HEK293 (cell line): ENCODE data around the gene MAP2.

Source experiments
- CTCF ChIA-PET: fragments of 350-600 bp; formaldehyde crosslinking; extraction: SDS; loops from one replicate; lab custom pipeline; 2021; ENCODE audit warnings: antibody characterized with exemption; lab: Yijun Ruan, JAX
- POLR2A ChIA-PET: fragments of 300-600 bp; formaldehyde crosslinking; extraction: SDS; loops from one replicate; lab custom pipeline; 2020; ENCODE audit warnings: antibody characterized with exemption, inconsistent platforms; lab: Yijun Ruan, JAX
- H3K27ac ChIP-seq: fragments of 200-500 bp; sonication (Bioruptor generic); 2 replicates; pipeline ENCODE4 v1.5.1; 2014; ENCODE audit warnings: low read depth, low read length, control low read depth, inconsistent platforms; ENCODE audit errors: extremely low read depth
- H3K36me3 ChIP-seq, 2 experiments: fragments of 200-500 bp in 1 of 2; sonication (Bioruptor generic) in 1 of 2; 1 replicate in 1 of 2; 2 replicates in 1 of 2; pipeline ENCODE4 v1.5.1; 2014 to 2017; ENCODE audit warnings: inconsistent platforms in 2 of 2, low read length in 2 of 2; ENCODE audit not compliant: control insufficient read depth in 2 of 2, insufficient read depth in 1 of 2
- H3K4me1 ChIP-seq: fragments of 200-500 bp; sonication (Bioruptor generic); 2 replicates; pipeline ENCODE4 v1.5.1; 2014; ENCODE audit warnings: mild to moderate bottlenecking, low read length, inconsistent platforms; ENCODE audit not compliant: control insufficient read depth, insufficient read depth
- H3K4me3 ChIP-seq: 2 replicates; pipeline ENCODE4 v1.5.1; 2011; ENCODE audit warnings: low read depth, mild to moderate bottlenecking, control low read depth, low read length, moderate library complexity
- H3K9me3 ChIP-seq: fragments of 200-500 bp; sonication (Bioruptor generic); 2 replicates; pipeline ENCODE4 v1.5.1; 2014; ENCODE audit warnings: low read depth, low read length, inconsistent platforms; ENCODE audit not compliant: control insufficient read depth, insufficient read depth
- IKZF3 ChIP-seq: fragments of 450-650 bp; IDR thresholded peaks from 2 replicates; pipeline ENCODE4 v1.5.0; 2018; ENCODE audit warnings: missing biosample characterization, mild to moderate bottlenecking, missing genetic modification characterization, moderate library complexity
- PRDM4 ChIP-seq: fragments of 450-650 bp; formaldehyde crosslinking; IDR thresholded peaks from 2 replicates; pipeline ENCODE4 v1.5.1; 2017; ENCODE audit warnings: missing biosample characterization, missing genetic modification characterization
- SCRT1 ChIP-seq: fragments of 450-650 bp; formaldehyde crosslinking; IDR thresholded peaks from 2 replicates; pipeline ENCODE4 v1.5.1; 2016; ENCODE audit warnings: missing biosample characterization, missing genetic modification characterization, borderline replicate concordance
- TRIM28 ChIP-seq: IDR thresholded peaks from 2 replicates; pipeline ENCODE4 v1.6.1; 2011; ENCODE audit warnings: low read length, control low read depth, borderline replicate concordance
- ZBTB1 ChIP-seq: fragments of 450-650 bp; formaldehyde crosslinking; IDR thresholded peaks from 2 replicates; pipeline ENCODE4 v1.5.1; 2016; ENCODE audit warnings: missing biosample characterization, missing genetic modification characterization
- ZFHX2 ChIP-seq: fragments of 450-650 bp; formaldehyde crosslinking; conservative IDR thresholded peaks from 2 replicates; pipeline ENCODE4 v1.5.1; 2016; ENCODE audit warnings: missing biosample characterization, missing genetic modification characterization
- ZFP37 ChIP-seq: fragments of 450-650 bp; formaldehyde crosslinking; IDR thresholded peaks from 2 replicates; pipeline ENCODE4 v1.5.1; 2016; ENCODE audit warnings: missing biosample characterization, missing genetic modification characterization
- ZNF211 ChIP-seq: fragments of 450-650 bp; formaldehyde crosslinking; IDR thresholded peaks from 2 replicates; pipeline ENCODE4 v1.5.1; 2016; ENCODE audit warnings: low read depth, missing biosample characterization, missing genetic modification characterization
- ZNF266 ChIP-seq: fragments of 450-650 bp; formaldehyde crosslinking; IDR thresholded peaks from 2 replicates; pipeline ENCODE4 v1.5.1; 2016; ENCODE audit warnings: missing biosample characterization, missing genetic modification characterization, low read depth
- ZNF423 ChIP-seq: fragments of 450-650 bp; formaldehyde crosslinking; IDR thresholded peaks from 2 replicates; pipeline ENCODE4 v1.5.1; 2016; ENCODE audit warnings: missing biosample characterization, missing genetic modification characterization
- ZNF488 ChIP-seq: fragments of 450-650 bp; formaldehyde crosslinking; IDR thresholded peaks from 2 replicates; pipeline ENCODE4 v1.5.1; 2016; ENCODE audit warnings: missing biosample characterization, missing genetic modification characterization
- ZNF510 ChIP-seq: fragments of 450-650 bp; formaldehyde crosslinking; IDR thresholded peaks from 2 replicates; pipeline ENCODE4 v1.5.1; 2018; ENCODE audit warnings: mild to moderate bottlenecking, missing genetic modification characterization, missing biosample characterization; ENCODE audit not compliant: insufficient replicate concordance
- ZNF549 ChIP-seq: fragments of 450-650 bp; IDR thresholded peaks from 2 replicates; pipeline ENCODE4 v1.5.1; 2018; ENCODE audit warnings: missing biosample characterization, missing genetic modification characterization, mild to moderate bottlenecking, inconsistent platforms, moderate library complexity
- ZNF747 ChIP-seq: fragments of 450-650 bp; formaldehyde crosslinking; IDR thresholded peaks from 2 replicates; pipeline ENCODE4 v1.5.1; 2016; ENCODE audit warnings: missing biosample characterization, missing genetic modification characterization
- ZNF768 ChIP-seq: fragments of 450-650 bp; formaldehyde crosslinking; IDR thresholded peaks from 2 replicates; pipeline ENCODE4 v1.5.1; 2018; ENCODE audit warnings: missing biosample characterization, mild to moderate bottlenecking, missing genetic modification characterization
- ZNF785 ChIP-seq: fragments of 450-650 bp; formaldehyde crosslinking; IDR thresholded peaks from 2 replicates; pipeline ENCODE4 v1.5.1; 2016; ENCODE audit warnings: missing biosample characterization, missing genetic modification characterization
- ZSCAN23 ChIP-seq: fragments of 450-650 bp; formaldehyde crosslinking; IDR thresholded peaks from 2 replicates; pipeline ENCODE4 v1.5.1; 2016; ENCODE audit warnings: missing biosample characterization, missing genetic modification characterization
- TF ChIP-seq, protein P1 (sequence below): fragments of 450-650 bp; formaldehyde crosslinking; IDR thresholded peaks from 2 replicates; pipeline ENCODE4 v1.5.1; 2016; ENCODE audit warnings: missing biosample characterization, missing genetic modification characterization
- TF ChIP-seq, protein P2 (sequence below): fragments of 450-650 bp; formaldehyde crosslinking; IDR thresholded peaks from 2 replicates; pipeline ENCODE4 v1.5.1; 2016; ENCODE audit warnings: missing biosample characterization, missing genetic modification characterization
- TF ChIP-seq, protein P3 (sequence below): fragments of 450-650 bp; formaldehyde crosslinking; IDR thresholded peaks from 2 replicates; pipeline ENCODE4 v1.5.1; 2016; ENCODE audit warnings: missing biosample characterization, missing genetic modification characterization
- TF ChIP-seq, protein P4 (sequence below): fragments of 450-650 bp; formaldehyde crosslinking; IDR thresholded peaks from 2 replicates; pipeline ENCODE4 v1.5.1; 2016; ENCODE audit warnings: missing biosample characterization, missing genetic modification characterization, borderline replicate concordance
- TF ChIP-seq, protein P5 (sequence below): fragments of 450-650 bp; formaldehyde crosslinking; IDR thresholded peaks from 2 replicates; pipeline ENCODE4 v1.5.1; 2017; ENCODE audit warnings: missing biosample characterization, missing genetic modification characterization
- TF ChIP-seq, protein P6 (sequence below): fragments of 450-650 bp; formaldehyde crosslinking; IDR thresholded peaks from 2 replicates; pipeline ENCODE4 v1.5.1; 2016; ENCODE audit warnings: missing biosample characterization, missing genetic modification characterization

Gene MAP2

DNA sequence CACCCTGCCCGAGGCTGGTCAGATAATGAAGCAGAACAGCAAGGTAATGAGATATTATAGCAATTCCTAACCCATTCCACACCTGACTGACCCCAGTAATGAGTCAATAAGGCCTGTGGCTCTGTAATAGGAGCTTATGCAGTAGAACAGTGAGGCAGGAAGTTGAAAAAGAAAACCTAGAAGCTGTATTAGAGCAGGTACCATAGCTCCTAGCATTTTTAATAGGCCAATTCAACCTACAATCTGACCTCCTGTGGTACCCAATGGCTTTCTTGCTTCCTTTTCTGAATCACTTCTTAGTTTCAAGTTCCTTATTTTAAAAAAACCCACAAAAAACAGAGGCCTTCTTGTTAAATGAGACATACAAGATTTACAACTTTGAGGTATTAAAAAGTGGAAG lies 43.6 kb upstream of the MAP2 start (continued):
- TF ChIP-seq ZFP37 (no peak), SCRT1 (no peak), ZNF423 (tag by site-specific recombination) (no peak), ZNF747 (no peak), ZSCAN23 (tag by site-specific recombination) (no peak), ZFHX2 (tag by site-specific recombination) (no peak), ZNF211 (no peak), IKZF3 (no peak), ZNF768 (tag by site-specific recombination) (no peak)
- TF ChIP-seq, protein P1, sequence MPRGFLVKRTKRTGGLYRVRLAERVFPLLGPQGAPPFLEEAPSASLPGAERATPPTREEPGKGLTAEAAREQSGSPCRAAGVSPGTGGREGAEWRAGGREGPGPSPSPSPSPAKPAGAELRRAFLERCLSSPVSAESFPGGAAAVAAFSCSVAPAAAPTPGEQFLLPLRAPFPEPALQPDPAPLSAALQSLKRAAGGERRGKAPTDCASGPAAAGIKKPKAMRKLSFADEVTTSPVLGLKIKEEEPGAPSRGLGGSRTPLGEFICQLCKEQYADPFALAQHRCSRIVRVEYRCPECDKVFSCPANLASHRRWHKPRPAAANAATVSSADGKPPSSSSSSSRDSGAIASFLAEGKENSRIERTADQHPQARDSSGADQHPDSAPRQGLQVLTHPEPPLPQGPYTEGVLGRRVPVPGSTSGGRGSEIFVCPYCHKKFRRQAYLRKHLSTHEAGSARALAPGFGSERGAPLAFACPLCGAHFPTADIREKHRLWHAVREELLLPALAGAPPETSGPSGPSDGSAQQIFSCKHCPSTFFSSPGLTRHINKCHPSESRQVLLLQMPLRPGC (tag by site-specific recombination) = no peak
- TF ChIP-seq, protein P2, sequence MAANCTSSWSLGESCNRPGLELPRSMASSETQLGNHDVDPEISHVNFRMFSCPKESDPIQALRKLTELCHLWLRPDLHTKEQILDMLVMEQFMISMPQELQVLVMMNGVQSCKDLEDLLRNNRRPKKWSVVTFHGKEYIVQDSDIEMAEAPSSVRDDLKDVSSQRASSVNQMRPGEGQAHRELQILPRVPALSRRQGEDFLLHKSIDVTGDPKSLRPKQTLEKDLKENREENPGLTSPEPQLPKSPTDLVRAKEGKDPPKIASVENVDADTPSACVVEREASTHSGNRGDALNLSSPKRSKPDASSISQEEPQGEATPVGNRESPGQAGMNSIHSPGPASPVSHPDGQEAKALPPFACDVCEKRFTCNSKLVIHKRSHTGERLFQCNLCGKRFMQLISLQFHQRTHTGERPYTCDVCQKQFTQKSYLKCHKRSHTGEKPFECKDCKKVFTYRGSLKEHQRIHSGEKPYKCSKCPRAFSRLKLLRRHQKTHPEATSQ (tag by site-specific recombination) = no peak
- TF ChIP-seq, protein P3, sequence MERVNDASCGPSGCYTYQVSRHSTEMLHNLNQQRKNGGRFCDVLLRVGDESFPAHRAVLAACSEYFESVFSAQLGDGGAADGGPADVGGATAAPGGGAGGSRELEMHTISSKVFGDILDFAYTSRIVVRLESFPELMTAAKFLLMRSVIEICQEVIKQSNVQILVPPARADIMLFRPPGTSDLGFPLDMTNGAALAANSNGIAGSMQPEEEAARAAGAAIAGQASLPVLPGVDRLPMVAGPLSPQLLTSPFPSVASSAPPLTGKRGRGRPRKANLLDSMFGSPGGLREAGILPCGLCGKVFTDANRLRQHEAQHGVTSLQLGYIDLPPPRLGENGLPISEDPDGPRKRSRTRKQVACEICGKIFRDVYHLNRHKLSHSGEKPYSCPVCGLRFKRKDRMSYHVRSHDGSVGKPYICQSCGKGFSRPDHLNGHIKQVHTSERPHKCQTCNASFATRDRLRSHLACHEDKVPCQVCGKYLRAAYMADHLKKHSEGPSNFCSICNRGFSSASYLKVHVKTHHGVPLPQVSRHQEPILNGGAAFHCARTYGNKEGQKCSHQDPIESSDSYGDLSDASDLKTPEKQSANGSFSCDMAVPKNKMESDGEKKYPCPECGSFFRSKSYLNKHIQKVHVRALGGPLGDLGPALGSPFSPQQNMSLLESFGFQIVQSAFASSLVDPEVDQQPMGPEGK = no peak

DNA sequence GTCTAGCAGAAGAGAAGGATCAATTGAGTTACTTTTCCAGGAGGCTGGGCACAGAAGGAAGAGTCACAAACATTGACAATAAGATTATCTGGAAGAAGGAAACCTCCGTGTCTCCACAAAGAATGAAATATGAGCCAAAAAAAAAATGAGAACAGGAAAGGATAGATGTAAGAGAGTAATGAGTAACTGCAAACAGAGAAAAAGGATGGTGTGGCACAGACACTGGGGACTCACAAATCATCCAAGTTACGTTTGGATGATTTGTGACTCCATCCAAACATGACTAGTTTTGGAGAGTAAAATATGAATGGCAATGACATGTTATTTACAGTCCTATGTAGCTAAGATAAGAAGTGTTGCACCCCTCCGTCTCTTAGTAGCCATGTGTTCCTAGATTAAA lies 42.8 kb upstream of the MAP2 start:
- POLR2A ChIA-PET = no interaction called here
- Histone ChIP-seq H3K4me3 (no peak overlapping the region), H3K36me3 (no peaks in the 10 kb centered on the region), H3K4me1 (no peaks in the 10 kb centered on the region), H3K9me3 (0 out of 2 replicates have a peak, but pooled peaks cover 2% of the 10 kb centered on the region), H3K27ac (no peak overlapping the region)
- CTCF ChIA-PET = no interaction called here
- TF ChIP-seq, protein P4, sequence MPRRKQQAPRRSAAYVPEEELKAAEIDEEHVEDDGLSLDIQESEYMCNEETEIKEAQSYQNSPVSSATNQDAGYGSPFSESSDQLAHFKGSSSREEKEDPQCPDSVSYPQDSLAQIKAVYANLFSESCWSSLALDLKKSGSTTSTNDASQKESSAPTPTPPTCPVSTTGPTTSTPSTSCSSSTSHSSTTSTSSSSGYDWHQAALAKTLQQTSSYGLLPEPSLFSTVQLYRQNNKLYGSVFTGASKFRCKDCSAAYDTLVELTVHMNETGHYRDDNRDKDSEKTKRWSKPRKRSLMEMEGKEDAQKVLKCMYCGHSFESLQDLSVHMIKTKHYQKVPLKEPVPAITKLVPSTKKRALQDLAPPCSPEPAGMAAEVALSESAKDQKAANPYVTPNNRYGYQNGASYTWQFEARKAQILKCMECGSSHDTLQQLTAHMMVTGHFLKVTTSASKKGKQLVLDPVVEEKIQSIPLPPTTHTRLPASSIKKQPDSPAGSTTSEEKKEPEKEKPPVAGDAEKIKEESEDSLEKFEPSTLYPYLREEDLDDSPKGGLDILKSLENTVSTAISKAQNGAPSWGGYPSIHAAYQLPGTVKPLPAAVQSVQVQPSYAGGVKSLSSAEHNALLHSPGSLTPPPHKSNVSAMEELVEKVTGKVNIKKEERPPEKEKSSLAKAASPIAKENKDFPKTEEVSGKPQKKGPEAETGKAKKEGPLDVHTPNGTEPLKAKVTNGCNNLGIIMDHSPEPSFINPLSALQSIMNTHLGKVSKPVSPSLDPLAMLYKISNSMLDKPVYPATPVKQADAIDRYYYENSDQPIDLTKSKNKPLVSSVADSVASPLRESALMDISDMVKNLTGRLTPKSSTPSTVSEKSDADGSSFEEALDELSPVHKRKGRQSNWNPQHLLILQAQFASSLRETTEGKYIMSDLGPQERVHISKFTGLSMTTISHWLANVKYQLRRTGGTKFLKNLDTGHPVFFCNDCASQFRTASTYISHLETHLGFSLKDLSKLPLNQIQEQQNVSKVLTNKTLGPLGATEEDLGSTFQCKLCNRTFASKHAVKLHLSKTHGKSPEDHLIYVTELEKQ (tag by site-specific recombination) = no peak
- no peak for TF ChIP-seq ZNF785 (tag by site-specific recombination)
- no peak for TF ChIP-seq ZNF549 (tag by site-specific recombination)
- TF ChIP-seq, protein P5, sequence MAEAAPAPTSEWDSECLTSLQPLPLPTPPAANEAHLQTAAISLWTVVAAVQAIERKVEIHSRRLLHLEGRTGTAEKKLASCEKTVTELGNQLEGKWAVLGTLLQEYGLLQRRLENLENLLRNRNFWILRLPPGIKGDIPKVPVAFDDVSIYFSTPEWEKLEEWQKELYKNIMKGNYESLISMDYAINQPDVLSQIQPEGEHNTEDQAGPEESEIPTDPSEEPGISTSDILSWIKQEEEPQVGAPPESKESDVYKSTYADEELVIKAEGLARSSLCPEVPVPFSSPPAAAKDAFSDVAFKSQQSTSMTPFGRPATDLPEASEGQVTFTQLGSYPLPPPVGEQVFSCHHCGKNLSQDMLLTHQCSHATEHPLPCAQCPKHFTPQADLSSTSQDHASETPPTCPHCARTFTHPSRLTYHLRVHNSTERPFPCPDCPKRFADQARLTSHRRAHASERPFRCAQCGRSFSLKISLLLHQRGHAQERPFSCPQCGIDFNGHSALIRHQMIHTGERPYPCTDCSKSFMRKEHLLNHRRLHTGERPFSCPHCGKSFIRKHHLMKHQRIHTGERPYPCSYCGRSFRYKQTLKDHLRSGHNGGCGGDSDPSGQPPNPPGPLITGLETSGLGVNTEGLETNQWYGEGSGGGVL = no peak
- no peak for TF ChIP-seq ZNF510 (tag by site-specific recombination)
- TF ChIP-seq TRIM28 = no peak
- TF ChIP-seq ZBTB1 (tag by site-specific recombination) = no peak
- no peak for TF ChIP-seq PRDM4
- no peak for TF ChIP-seq ZNF768 (tag by site-specific recombination)
- TF ChIP-seq, protein P6, sequence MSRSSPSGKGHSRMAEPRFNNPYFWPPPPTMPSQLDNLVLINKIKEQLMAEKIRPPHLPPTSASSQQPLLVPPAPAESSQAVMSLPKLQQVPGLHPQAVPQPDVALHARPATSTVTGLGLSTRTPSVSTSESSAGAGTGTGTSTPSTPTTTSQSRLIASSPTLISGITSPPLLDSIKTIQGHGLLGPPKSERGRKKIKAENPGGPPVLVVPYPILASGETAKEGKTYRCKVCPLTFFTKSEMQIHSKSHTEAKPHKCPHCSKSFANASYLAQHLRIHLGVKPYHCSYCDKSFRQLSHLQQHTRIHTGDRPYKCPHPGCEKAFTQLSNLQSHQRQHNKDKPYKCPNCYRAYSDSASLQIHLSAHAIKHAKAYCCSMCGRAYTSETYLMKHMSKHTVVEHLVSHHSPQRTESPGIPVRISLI (tag by site-specific recombination) = no peak
- no peak for TF ChIP-seq ZNF266 (tag by site-specific recombination)
- TF ChIP-seq ZNF488 (tag by site-specific recombination) = no peak
